DMS 273 (cell line): ENCODE measurements around the gene CEP89.
"Not testable (repeated sequence)": the region's sequence is repeated elsewhere in the genome, so short reads cannot be mapped to it uniquely, and the experiment has no call there.

ENCODE experiments used
- DNase-seq: peaks from one replicate; lab custom pipeline; 2025; ENCODE audit not compliant: unreplicated experiment; lab: John Stamatoyannopoulos, UW

CEP89 gene

GRCh38 chr19:32872391-32872790, 99.4 kb downstream of the CEP89 start:
- DNase-seq, result no peak

- no peak for DNase-seq
Measured at GRCh38 chr19:32870981-32871451, 100.7 kb downstream of the CEP89 start.

- no peak for DNase-seq
Measured at GRCh38 chr19:32869966-32870573, 101.7 kb downstream of the CEP89 start.

GRCh38 chr19:32869369-32869965, 102.3 kb downstream of the CEP89 start, which contains the start of gene SLC7A9:
TSS of gene SLC7A9 (minus strand) at chr19:32869767. CDS start at chr19:32868534, 1,233 bp downstream.
- DNase-seq, result no peak

GRCh38 chr19:32868206-32868950, 103.4 kb downstream of the CEP89 start:
- no peak for DNase-seq

- DNase-seq, result not testable (repeated sequence)
Measured at GRCh38 chr19:32867436-32867835, 104.3 kb downstream of the CEP89 start.

- peak; percentile 69 for DNase-seq
Measured at GRCh38 chr19:32866564-32867265, 105.0 kb downstream of the CEP89 start.

GRCh38 chr19:32866061-32866460, 105.7 kb downstream of the CEP89 start:
- DNase-seq, result no peak

GRCh38 chr19:32865326-32865725, 106.4 kb downstream of the CEP89 start:
- peak; percentile 78 for DNase-seq

- peak; percentile 39 for DNase-seq
Measured at GRCh38 chr19:32864318-32865007, 107.3 kb downstream of the CEP89 start.

- no peak for DNase-seq
Measured at GRCh38 chr19:32863841-32864240, 107.9 kb downstream of the CEP89 start.

- DNase-seq, result no peak
Measured at GRCh38 chr19:32863301-32863700, 108.5 kb downstream of the CEP89 start.

- DNase-seq, result no peak
Measured at GRCh38 chr19:32862741-32863140, 109.0 kb downstream of the CEP89 start.

GRCh38 chr19:32862173-32862572, 109.6 kb downstream of the CEP89 start:
- DNase-seq, result no peak

- no peak for DNase-seq
Measured at GRCh38 chr19:32861596-32861995, 110.2 kb downstream of the CEP89 start.

GRCh38 chr19:32859591-32859990, 112.2 kb downstream of the CEP89 start:
- DNase-seq, result no peak

- no peak for DNase-seq
Measured at GRCh38 chr19:32858559-32858958, 113.2 kb downstream of the CEP89 start.

- no peak for DNase-seq
Measured at GRCh38 chr19:32858155-32858554, 113.6 kb downstream of the CEP89 start.

- DNase-seq, result peak; percentile 33
Measured at GRCh38 chr19:32857584-32857983, 114.2 kb downstream of the CEP89 start.

- DNase-seq, result not testable (repeated sequence)
Measured at GRCh38 chr19:32856818-32857217, 114.9 kb downstream of the CEP89 start.

GRCh38 chr19:32852216-32852615, 119.5 kb downstream of the CEP89 start:
- no peak for DNase-seq
